Uterus (tissue), 2 donors: ENCODE measurements around the gene POU2F3.

Source experiments
- POLR2A ChIP-seq, 2 donors: fragments of 450-650 bp; IDR thresholded peaks; one replicate each; pipeline ENCODE4 v1.6.1; 2016; ENCODE audit warnings: antibody characterized with exemption in 2 of 2, mild to moderate bottlenecking in 1 of 2, moderate library complexity in 1 of 2
- TF ChIP-seq, protein P1 (sequence below), 4 experiments: fragments of 200-600 bp in 2 of 4; fragments of 450-650 bp in 2 of 4; sonication (generic) in 2 of 4; IDR thresholded peaks; one replicate each; pipeline ENCODE4 v1.5.1; 2016 to 2019; ENCODE audit warnings: antibody characterized with exemption in 4 of 4, mild to moderate bottlenecking in 2 of 4, moderate library complexity in 1 of 4

DNA sequence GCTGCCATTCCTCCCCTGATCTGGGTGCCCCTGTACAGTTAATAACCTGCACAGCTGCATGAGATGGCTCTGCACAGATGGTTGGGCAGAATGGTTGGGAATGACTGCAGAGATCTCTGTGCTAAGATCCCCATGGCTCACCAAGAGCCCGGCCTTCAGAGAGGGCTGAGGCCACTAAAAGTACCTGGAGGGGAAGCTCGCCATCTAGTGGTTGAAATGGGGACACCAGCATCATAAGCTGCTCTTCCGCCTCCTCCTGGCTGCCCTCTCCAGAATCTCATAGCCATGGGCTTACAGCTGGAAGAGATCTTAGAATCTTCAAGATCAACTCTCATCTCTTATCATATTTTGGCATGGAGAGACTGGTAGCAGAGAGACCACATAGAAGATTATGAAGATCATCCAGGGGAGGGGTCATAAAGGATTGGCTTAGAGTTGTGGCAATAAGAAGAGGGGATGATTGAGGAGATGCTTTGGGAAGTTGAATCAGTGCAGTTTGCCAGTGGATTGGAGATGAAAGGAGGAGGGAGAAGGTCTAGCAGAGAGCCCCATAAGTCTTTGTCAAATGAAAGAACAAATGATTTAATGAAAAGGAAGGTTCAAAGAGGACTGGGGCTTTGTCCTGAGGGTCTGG, 63.2 kb downstream of the POU2F3 start:
- no peak for TF ChIP-seq POLR2A (IDR thresholded peaks at IDR 0.05)
- TF ChIP-seq, protein P1, sequence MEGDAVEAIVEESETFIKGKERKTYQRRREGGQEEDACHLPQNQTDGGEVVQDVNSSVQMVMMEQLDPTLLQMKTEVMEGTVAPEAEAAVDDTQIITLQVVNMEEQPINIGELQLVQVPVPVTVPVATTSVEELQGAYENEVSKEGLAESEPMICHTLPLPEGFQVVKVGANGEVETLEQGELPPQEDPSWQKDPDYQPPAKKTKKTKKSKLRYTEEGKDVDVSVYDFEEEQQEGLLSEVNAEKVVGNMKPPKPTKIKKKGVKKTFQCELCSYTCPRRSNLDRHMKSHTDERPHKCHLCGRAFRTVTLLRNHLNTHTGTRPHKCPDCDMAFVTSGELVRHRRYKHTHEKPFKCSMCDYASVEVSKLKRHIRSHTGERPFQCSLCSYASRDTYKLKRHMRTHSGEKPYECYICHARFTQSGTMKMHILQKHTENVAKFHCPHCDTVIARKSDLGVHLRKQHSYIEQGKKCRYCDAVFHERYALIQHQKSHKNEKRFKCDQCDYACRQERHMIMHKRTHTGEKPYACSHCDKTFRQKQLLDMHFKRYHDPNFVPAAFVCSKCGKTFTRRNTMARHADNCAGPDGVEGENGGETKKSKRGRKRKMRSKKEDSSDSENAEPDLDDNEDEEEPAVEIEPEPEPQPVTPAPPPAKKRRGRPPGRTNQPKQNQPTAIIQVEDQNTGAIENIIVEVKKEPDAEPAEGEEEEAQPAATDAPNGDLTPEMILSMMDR (IDR thresholded peaks at IDR 0.05), result peak; percentile 64 to 80 (median 74)
